ENCODE data around the gene CADM1.

Gene CADM1

GRCh38 chr11:115234794-115235193 is 269.4 kb downstream of the CADM1 start:
- no peak for DNase-seq

- DNase-seq: no peak
Observed at GRCh38 chr11:115226556-115226955, 277.7 kb downstream of the CADM1 start.

DNA sequence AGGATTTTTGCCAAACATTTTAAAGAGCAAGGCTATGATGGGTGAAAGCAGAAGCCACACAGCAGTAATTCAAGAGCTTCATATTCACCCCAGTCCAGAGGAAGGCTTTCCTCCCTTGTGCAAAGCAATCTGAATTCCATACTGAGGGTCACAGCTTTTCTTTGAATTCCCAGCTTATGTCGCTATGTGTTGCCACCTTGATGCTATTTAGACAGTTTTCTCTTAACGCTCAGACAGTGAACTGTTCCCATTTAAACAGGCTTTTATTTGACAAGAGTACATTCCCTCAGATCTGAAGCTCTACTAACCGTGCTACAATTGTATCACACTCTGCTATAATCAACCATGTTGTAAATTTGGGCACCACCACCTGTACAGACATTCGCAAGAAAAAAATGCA is 279.7 kb downstream of the CADM1 start:
- no peak for DNase-seq

DNA sequence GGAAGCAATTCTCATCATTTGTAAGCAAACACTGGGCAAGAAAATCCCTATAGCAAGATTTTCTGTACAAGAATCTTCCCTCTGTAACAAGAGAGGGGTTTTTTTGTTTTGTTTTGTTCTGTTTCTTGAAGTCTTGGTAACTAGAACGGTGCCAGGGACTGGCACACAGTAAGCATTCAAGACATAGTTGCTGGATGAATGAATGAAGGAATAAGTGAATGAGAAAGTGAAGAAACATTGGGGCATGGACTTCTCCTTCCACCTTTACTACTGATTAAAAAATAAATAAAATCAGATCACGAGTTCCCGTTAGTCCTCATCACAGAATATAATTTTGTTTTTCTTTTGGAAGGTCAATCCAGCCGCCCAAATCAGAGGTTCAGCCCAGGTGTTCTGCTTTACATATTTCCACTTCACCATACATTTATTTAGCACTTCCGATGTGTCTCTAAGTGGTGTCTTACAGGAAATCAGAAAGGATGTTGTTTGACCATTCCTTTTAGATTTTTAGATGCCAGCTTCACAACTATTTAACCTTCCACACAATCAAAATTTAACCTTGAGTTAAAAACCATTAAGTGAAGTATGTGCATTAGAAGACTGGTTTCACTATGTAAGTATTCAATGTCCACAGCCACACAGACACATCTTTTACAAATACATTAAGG is 281.2 kb downstream of the CADM1 start:
- DNase-seq: no peak

DNA sequence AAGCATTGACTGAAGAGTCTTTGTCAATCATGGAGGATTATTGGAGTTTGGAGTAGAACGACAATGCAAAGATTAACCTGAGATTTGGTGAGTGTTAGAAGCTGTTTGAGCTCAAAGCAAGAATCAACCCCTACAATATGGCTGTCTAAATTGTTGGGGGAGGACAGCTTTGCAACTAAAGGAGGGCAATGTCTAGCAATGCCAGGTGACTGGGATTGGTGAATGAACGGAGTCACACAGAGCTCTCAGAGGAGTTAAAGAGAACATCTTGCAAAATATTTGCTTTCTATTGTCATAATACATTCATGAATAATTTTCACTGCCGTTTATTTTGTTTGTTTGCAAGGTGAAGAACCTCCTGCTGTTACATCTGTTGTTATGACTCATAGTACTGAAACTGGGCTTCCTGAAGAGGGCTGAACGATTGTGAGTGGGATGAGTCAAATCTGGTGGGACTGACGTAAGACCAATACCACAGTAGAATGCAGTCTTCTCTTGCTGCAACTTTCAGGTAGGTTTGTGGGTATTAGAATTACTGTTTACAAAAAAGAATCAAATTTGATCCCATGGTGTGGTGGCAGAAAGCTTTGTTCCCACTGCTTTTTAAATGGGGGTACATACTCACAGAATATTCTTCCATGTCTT is 281.9 kb downstream of the CADM1 start:
- no peak for DNase-seq

DNA sequence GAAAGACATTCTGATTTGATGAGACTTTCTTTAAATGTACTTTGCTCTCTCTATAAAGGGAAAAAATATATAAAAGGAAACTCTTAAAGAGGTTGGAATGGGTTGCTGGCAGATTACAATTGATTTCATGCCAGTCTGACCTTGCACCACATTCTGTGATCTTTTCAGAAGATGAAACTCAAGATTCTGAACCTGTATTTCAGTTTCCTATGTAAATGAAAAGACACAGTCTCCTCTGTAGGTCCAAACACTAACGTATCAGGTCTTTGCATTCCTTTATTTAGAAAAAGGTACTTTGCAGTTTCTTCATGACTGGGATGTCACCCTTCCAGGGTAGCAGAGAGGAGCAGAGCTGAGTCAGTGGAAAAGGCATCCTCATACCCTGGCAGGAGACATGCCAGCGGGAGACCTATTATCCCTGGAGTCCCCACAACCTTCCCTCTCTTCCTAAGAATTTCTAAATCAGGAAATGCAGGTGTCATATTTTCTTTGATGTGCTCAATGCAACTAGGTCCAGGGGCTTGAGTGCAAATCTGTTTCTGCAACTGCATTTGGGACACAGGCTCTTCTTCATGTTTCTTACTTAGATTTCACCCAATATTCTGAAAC is 282.6 kb downstream of the CADM1 start:
- no peak for DNase-seq

DNA sequence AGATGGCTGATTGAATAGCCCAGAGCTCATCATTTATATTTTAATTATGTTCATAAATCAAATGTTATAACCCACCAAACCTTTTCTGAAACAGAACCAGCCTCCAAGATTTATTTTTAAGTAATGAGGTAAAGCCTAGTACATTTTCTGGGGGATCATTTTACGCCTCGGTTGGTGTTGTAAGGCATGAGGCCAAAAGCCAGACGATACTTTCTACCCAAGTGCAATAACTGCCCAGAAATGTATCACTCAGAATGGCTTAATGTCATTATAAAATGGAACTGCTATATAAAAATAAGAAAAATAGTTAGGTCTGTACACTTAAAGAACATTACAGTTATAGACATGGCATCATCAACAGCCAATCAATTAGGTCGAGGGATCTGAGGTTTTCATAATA is 283.3 kb downstream of the CADM1 start:
- DNase-seq: no peak

GRCh38 chr11:115220423-115220822 is 283.8 kb downstream of the CADM1 start:
- DNase-seq: no peak

DNA sequence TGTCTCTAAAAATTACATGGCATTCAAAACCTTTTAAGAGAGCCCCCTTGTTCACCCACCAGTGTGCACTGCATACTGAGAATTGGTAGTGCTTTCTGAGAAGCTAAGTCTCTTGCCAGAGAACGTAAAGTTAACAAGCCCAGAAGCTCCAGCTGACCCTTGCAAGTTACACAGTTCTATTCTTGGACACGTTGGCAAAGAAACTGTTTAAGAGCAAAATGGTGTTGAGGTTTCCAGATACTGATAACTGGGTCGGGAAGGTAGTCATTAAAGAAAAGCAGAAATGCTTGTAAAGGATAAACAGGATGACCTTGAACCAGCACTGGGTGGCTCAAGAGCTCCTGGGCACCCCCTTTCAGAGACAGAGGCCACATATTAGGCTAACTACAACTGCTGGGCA is 284.8 kb downstream of the CADM1 start:
- no peak for DNase-seq

- no peak for DNase-seq
Observed at GRCh38 chr11:115217726-115218311, 286.4 kb downstream of the CADM1 start.

DNA sequence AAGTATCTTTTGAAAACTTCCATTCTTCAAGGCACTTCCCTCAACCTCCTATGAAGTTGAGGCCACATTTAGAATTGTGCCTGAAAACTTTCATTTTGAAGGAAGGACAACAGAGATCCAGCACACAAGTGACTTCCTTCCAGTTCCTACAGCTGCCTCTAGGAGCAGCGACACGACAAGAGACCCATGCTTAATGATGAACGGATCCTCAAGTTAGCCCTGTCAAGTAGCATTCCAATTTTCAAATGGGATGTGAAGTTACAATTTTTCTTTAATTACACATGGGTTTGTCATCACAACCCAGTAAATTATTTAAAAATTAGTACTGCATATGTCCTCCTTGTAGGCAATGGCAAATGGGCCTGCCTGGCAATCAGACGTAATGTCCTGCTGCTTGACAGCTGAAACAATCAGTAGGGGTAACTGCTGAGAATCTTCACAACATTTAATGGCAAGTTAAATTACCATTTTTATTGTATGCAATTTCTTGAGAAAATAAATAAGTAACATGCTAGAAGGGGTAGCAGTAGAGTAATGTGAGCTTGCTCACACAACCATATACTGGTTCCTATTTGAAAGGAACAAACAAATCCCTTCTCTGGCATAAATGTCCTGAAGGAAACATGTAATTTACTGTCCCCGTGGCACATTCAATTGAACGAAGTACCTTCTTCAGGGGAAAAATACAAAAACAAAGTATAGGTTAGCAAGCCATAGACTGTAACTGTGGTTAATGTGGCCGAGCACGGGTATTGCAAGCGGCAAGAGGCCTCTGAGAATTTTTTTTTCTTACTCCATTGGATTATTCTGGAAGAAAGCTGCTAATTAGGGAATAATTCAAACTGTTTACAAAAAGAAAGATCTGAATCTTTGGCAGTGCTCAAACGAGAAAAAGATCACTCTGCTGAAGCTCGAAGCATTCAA is 288.3 kb downstream of the CADM1 start:
- DNase-seq: no peak

DNA sequence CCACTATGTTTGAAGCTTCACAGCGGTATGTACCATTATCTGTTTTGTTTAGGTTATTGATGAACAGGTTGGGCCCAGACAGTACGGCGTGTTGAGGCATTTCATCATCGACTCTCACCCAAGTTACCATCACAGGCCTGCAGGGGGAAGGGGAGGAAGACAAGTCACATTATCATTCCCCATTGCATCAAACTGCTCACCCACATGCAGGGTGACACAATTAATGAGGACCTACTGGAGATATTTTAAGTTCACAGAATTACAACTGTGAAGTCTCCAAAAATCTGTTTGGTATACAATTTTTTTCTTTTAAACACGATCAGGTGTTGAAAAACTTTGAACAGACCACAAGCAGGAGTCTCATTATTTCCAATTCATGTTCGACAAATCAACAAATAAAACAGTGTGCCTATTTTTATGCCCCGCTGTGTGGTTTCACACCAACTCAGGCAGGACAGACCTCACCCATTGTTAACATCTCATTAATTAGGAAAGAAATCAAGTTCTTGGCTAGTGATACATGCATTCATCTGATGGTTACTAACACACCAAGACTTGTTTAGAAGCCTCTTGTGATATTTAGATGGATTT is 289.5 kb downstream of the CADM1 start:
- no peak for DNase-seq

DNA sequence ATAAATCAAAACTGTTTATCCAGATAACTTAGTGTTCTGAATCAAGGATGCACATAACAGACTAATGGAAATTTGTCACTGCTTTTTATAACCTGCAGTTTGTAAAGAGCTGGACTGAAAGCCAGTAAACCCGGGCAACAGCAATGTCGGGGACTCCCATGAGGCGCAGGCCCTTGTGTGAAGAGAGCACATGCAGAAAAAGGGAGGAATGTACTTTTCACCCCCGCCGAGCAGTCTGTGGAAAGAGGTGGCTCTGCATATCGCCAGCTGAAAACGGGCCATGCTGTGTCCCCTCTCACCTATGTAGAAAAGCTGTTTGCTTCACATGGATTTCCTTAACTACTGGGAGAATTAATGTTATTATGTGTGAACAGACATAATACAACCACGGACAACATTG is 291.2 kb downstream of the CADM1 start:
- DNase-seq: no peak

DNA sequence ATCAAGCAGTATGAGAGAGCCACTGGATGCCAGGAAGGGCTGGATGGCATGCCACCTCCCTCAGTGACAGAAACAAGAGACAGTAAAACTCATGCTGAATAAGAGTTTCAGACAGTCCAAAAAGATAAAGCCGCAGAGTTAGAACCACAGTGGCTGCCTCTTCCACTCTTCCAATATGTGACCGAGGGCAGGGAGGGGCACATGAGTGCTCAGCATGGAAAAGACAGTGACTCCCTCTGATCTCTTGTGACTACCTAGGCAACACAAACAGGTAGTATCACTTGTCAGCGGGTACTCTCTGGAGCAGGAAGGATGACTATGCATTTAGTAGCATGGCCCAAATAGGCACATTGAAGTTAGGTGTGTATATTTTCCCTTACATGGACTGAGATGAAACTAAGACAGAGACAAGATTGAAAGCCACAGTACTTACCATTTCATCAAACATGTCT is 295.4 kb downstream of the CADM1 start:
- no peak for DNase-seq

DNA sequence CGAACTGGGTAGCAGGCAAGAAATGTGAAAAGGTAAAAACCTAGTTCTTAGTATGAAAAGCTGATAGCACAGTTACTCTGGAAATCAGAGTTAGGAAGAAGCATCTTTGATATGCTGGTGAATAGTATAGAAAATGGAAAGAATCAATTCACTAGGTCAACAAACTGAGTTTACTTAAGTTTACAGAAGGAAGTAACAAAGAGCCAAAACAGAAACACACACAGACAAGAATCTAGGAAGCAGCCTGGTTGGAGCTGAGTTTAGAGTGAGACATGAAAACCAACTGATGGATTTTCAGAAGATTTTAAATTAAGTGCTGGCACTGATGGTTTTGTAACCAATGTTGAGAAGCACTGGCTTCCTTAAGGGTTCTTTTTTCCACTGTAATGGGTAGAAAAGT is 296.3 kb downstream of the CADM1 start:
- no peak for DNase-seq

GRCh38 chr11:115207166-115207591 is 297.0 kb downstream of the CADM1 start:
- DNase-seq: no peak

DNA sequence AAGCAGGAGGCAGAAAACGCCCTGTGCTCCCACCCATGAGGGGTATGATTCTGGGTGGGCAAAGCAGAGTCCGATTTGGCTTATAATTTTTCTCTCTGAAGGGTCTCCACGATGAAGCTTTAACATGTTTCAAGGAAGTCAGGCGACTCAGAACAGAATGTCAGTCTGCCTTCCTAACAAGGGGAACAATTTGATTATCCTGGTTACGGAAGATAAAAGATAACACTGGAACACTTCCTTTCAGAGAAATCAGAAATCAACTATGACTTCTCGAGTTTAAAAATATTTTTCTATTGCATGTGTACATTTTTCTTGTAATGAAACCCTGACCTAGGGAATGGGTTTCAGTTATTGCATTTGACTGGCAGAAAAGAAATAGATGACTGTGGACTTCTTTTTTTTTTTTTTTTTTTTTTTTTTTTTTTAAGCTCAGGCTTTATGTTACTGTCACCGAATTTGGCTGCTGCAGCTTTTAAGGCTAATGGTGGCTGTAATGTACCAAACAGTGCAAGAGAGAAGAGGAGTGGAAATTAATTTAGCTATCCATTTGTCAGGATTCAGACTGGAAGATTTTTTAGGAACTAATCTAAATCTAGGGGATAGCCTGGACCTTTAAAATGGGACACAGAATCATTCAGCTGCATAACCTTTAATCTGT is 297.7 kb downstream of the CADM1 start:
- DNase-seq: no peak

DNA sequence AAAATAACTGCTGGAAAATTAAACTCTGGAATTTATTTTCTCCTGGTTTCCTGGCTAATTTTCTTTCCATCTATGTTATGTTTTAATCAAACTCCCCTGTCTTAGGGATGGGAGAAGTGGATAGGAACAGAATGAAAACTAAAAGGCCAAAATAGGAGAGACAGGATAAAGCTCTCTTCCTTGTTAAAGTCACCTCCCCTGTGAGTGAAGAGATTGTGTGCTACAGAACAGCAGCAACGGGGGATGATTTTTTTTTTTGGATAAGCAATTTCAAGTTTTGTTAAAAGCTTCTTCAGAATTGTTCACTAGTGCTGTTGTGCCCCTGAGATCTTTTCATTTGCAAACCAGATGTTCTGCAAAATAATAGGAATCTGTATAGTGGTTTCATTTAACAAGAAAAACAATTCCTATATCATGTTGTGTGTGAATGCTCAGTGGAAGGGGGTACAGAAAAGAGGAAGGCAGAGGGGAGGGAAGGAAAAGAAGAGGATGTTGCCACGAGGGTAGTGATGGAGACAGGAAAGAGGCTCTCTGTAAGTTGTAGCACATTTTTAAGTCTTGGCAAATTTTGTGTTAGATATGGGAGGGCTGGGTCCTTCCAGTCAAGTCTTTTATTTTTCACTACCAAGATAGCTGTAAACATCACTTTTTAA is 301.2 kb downstream of the CADM1 start:
- no peak for DNase-seq

DNA sequence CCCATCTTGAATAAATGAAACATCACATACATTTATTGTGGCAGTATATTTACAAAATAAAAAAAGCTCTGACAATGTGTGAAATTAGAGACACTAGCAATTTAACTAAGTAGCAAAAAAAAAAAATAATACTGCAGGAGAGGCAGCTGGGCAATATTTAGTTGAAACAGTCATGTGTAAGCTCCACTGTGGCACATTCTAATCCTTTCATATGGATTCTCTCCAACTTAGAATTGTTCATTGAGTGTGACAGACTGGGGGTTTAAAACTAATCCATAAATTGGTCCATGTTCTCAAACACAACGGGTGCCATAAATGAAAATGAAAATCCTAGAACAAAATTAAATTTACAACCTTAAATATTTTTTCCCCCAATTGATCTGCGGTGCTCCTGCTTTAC is 302.1 kb downstream of the CADM1 start:
- no peak for DNase-seq

- no peak for DNase-seq
Observed at GRCh38 chr11:115201111-115201792, 303.0 kb downstream of the CADM1 start.

Data from amniotic stem cell (primary cell).